Measurements from ENCODE around the gene F2RL3.
"Not testable (repeated sequence)": the region's sequence is repeated elsewhere in the genome, so short reads cannot be mapped to it uniquely, and the experiment has no call there.

F2RL3 gene

GRCh38 chr19:16928351-16928750, 39.6 kb downstream of the F2RL3 start:
- no peak for DNase-seq

DNA sequence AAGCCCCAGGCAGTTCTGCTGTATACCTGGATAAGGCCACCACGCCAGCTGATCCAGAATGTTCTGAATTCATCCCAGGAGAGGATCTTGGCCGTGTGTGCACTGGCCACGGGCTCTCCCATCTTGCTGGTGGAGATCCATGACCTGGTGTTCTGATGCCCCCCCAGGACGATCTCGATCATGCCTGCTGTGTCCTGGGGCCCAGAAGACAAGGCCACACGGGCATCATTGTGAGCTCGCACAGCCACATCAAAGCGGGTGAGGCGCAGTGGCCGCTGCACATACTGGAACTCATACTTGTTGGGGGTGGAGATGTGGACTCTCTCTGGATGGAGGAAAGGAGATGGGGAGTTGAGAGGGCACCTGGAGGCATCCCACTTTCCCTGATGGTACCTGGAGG, 40.1 kb downstream of the F2RL3 start:
- no peak for DNase-seq

GRCh38 chr19:16930753-16931152, 42.0 kb downstream of the F2RL3 start:
- no peak for DNase-seq

DNA sequence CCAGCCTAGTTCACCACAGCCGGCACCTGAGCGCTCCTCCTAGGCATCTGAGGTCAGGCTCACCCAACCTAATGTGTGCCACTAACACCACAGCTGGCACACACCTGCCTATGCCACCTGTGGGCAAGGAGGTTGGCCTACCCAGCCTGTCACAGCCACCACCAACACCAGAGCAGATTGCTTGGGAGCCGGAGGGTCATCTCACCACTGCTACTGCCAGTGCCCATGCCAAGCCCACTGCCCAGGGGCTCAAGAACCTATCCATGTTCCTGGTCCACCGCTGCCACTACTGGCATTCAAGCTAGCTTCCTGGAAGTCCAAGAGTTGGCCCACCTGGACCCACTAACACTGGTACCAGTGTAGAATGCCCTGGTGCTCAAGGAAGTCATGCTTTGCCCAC, 42.5 kb downstream of the F2RL3 start:
- no peak for DNase-seq

DNA sequence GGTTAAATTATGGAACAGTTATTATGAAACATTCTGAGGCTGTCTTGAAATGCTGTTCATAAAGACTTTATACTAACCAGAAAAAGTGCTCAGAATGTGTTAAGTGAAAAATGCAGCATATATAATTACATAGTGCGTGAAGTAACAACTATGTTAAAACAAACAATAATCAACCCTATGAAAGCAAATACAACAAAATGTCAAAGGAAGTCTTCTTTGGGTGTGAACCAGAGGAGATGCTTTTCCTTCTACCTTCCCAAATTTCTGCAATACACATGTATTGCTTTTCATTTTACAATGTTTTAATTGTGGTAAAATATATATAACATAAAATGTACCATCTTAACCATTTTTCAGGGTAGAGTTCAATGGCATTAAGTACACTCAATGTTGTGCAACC, 45.7 kb downstream of the F2RL3 start:
- DNase-seq, result no peak

DNA sequence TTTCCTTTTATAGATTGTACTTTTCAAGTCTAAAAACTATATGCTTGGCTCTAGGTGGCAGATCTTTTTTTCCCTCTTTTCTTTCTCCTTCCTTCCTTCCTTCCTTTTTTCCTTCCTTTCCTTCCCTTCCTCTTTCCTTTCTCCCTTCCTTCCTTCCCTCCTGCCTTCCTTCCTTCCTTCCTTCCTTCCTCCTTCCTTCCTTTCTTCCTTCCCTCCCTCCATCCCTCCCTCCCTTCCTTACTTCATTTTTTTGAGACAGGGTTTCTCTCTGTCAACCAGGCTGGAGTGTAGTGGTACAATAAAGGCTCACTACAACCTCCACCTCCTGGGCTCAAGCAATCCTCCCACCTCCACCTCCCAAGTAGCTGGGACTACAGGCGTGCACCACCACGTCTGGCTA, 48.1 kb downstream of the F2RL3 start:
- DNase-seq, result no peak

DNA sequence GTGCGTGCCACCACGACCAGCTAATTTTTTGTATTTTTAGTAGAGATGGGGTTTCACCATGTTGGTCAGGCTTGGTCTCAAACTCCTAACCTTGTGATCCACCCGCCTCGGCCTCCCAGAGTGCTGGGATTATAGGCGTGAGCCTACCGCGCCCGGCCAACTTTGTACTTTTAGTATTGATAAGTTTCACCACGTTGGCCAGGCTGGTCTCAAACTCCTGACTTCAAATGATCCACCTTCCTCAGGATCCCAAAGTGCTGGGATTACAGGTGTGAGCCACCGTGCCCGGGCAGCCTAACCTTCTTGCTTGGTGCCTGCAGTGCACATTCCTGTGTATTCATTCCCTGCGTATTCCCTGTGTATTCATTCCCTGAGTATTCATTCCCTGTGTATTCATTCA, 49.0 kb downstream of the F2RL3 start:
- not testable (repeated sequence) for DNase-seq

- DNase-seq, result no peak
Measured at GRCh38 chr19:16938211-16938610, 49.4 kb downstream of the F2RL3 start.

- DNase-seq, result not testable (repeated sequence)
Measured at GRCh38 chr19:16940063-16940462, 51.3 kb downstream of the F2RL3 start.

DNA sequence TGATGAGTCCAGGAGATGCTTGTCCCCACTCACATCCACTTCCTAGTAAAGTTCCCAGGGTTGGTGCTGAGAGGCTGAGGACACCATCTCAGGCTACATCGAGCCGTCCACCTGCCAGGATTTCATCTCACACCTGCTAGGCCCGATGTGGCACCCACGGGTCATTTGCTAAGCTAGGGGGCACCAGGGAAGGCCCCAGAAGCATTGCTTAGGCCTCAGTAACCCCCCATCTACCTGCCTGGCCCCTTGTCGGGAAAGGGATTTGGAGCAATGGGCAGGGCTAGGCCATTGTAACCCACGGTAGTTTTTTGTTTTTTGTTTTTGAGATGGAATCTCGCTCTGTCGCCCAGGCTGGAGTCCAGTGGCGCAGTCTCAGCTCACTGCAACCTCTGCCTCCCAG, 51.8 kb downstream of the F2RL3 start:
- DNase-seq, result no peak

Measured in NCI-H526 treated with DMSO at 0.1 percent for 48 hours (cell line).